SW 1271 (cell line): ENCODE data around the gene SCGB1D2.
"Not testable (repeated sequence)": the region's sequence is repeated elsewhere in the genome, so short reads cannot be mapped to it uniquely, and the experiment has no call there.

Source experiments
- DNase-seq, 2 experiments: peaks; one replicate each; lab custom pipeline; 2025; lab: John Stamatoyannopoulos, UW

SCGB1D2 gene, protein sequence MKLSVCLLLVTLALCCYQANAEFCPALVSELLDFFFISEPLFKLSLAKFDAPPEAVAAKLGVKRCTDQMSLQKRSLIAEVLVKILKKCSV

GRCh38 chr11:62242021-62242420, at the start of gene SCGB1D2:
TSS of gene SCGB1D2 (plus strand) at chr11:62242239. CDS start at chr11:62242308, 69 bp downstream.
- no peak for DNase-seq

DNA sequence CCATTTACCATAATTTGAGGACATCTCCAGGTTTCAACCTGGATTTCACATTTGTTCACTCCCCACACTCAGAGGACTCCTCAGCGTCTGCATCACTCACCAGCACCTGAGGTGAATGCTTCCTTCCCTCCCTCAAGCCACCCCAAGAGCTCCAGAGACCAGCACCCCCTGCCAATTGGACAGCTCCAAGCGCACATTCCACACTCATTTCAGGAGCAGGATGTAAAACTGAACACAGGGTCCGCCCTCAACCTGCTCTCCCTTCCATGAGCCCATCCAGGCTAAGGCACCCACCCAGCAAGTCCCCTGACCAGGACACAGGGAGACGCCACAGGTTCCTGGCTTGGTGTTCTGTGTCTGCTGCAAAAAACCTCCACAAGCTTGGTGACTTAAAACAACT, 48.1 kb upstream of the SCGB1D2 start:
- DNase-seq = no peak

DNA sequence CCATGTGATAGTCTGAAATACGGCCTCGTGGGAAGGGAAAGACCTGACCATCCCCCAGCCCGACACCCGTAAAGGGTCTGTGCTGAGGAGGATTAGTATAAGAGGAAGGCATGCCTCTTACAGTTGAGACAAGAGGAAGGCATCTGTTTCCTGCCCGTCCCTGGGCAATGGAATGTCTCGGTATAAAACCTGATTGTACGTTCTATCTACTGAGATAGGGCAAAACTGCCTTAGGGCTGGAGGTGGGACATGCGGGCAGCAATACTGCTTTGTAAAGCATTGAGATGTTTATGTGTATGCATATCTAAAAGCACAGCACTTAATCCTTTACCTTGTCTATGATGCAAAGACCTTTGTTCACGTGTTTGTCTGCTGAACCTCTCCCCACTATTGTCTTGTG, 47.0 kb upstream of the SCGB1D2 start:
- DNase-seq = not testable (repeated sequence)

DNA sequence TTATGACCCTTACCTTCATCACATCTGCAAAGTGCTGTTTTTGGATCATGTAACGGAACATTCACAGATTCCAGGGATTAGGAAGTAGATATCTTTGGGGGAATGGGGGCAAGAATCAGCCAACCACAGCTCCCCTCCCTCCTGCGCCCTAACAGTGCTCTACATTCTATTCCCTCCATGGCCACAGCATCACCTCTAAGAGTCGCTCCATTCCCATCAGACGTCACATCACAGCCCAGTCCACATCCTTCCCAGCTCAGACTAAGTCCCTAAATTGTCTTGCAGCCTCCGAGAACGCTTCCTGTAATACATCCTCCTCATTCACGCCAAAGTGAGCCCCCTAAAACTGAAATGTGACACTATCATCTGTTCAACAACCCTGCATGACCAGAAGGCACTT, 46.1 kb upstream of the SCGB1D2 start:
- DNase-seq = no peak

GRCh38 chr11:62197400-62197799, 44.6 kb upstream of the SCGB1D2 start:
- not testable (repeated sequence) for DNase-seq

- no peak for DNase-seq
These were observed 40.7 kb upstream of the SCGB1D2 start for GRCh38 chr11:62201376-62201775.

GRCh38 chr11:62202910-62203309, 39.1 kb upstream of the SCGB1D2 start:
- DNase-seq = no peak

DNA sequence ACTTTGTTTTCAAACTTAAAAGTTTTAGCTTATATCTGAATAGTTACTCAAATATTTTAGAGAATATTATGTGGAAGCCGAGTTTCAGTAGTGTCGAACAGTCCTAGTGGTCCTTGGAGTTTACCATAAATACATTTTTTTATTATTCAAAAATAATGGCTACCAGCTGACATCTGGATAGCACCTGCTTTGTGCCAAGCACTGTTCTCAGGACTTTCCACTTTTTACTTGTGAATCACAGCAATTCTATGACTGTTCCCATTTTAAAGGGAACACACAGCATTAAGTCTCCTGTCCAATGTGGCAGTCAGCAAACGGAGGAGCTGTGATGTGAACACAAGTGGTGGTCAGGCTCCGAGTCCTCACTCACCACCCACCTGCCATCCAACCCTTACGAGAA, 37.6 kb upstream of the SCGB1D2 start:
- DNase-seq = no peak

- DNase-seq = no peak
These were observed 36.6 kb upstream of the SCGB1D2 start for GRCh38 chr11:62205441-62205840.

DNA sequence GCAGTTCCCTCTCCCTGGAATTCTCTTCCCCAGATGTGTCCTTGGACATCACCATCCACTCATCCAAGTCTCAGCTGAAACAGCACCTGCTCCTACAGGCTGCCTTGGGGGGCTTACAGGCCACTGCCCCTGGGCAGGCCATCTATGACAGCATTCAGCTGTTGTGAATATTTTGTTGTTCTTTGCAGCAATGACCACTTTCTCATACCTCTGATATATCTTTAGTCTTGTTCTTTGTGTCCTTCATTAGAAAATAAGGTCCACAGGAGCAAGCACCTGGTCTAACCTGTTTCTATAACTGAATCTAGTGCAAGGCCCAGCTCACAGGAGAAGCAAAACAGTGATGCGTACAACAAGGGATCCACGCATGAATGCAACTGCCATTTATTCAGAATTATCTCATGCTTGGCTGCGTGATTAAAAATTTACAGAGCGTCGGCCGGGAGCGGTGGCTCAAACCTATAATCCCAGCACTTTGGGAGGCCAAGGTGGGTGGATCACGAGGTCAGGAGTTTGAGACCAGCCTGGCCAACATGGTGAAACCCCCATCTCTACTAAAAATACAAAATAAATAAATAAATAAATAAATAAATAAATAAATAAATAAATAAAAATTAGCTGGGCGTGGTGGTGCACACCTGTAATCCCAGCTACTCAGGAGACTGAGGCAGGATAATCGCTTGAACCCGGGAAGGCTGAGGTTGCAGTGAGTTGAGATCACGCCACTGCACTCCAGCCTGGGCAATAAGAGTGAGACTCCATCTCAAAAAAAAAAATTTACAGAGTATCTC, 35.6 kb upstream of the SCGB1D2 start:
- DNase-seq = not testable (repeated sequence)

GRCh38 chr11:62208785-62209144, 33.3 kb upstream of the SCGB1D2 start:
- no peak for DNase-seq

DNA sequence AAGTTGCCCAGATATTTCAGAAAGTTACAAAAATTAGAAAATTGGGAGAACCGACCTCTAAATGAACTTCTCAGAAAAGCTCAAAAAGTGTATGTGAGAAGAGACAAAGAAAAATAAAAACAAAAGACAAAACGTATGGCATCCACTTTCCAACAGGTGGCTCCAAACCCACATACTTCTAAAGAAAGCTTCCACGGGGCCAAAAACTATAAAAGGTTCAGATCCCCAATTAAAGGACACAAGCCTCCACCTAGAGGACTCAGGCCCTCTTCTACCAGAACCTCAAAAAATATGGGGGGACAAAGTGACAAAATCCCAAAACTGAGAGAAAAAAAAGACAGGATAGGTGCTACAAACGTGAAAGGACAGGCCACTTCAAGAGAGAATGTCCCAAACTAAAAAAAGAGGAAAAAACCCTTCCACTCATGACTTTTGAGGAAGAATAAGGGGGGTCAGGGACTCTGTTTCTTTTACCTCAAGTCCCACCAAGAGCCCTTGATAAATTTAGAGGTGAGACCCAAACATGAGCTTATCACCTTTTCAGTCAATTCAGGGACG, 24.8 kb upstream of the SCGB1D2 start:
- DNase-seq = peak in 1 of 2 experiments; percentile 29

GRCh38 chr11:62221498-62221897, 20.5 kb upstream of the SCGB1D2 start:
- no peak for DNase-seq

GRCh38 chr11:62223095-62223494, 18.9 kb upstream of the SCGB1D2 start:
- DNase-seq = no peak

DNA sequence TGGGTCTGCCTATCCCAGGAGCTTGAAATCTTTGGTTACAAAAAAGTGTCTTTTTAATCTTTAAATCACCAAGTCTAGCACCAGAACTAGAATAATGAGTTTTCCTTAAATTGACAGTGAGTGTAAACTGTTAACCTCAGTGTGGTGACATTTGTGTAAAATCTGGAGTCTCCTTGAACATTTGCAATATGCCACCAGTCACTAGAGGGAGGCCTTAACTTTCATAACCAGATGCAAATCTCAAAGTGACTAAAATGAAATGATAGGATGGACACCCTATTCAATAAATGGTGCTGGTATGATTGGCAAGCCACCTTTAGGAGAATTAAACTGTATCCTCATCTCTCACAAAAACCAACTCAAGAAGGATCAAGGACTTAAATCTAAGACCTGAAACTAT, 8.3 kb upstream of the SCGB1D2 start:
- peak in 1 of 2 experiments; percentile 3 for DNase-seq

DNA sequence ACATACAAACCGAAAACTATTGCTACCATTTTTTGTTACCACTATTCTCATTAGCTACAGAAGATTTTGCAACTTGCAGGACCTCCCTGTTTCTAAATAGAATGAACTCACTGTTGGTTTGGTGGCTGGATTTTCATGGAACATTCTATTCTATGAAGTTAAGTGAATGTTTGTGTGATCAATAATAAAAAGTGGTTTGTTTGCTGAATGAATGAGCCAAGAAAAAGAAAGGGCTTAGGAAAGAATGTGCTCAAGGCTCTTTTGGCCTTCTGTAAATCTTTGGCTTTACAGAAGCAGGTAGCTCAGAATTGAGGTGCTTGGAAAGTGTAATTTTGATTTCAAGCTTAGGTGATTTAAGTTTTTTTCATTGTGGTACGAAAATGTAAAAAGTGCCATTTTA, 5.9 kb upstream of the SCGB1D2 start:
- DNase-seq = no peak

GRCh38 chr11:62237499-62237898, 4.5 kb upstream of the SCGB1D2 start:
- DNase-seq = no peak

DNA sequence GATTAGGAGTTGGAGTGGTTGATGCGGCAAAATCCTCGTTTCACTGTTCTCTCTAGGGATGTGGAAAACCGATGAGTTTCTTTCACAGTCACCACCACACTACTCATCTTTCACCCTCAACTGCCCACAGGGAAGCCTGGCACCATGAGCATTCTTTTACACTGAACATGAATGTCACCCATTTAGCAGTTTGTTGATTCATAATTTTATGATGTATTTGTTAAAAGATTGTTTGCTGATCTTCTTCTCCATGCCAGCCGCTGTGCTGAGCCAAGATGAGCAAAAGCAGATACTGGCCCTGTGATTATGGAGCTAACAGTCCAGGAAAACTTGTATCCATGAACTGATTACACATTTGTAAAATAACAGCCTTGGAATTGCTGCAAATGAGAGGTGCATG, 3.9 kb upstream of the SCGB1D2 start:
- DNase-seq = no peak

DNA sequence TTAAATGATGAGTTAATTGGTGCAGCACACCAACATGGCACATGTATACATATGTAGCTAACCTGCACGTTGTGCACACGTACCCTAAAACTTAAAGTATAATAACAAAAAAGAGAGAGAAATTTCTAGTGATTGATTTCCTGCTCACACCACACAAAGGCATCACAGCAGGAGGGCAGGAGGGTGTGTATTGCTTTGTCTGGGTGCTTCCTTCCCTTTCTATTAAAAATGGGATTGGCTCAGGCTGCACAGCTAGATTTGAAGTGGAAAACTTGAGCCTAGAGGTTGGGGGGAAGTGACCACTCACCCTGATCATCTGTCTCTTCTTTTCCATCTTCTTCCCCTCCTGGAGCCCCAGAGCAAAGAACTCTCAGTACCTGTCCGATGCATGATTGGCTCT, 944 bp upstream of the SCGB1D2 start:
- no peak for DNase-seq

DNA sequence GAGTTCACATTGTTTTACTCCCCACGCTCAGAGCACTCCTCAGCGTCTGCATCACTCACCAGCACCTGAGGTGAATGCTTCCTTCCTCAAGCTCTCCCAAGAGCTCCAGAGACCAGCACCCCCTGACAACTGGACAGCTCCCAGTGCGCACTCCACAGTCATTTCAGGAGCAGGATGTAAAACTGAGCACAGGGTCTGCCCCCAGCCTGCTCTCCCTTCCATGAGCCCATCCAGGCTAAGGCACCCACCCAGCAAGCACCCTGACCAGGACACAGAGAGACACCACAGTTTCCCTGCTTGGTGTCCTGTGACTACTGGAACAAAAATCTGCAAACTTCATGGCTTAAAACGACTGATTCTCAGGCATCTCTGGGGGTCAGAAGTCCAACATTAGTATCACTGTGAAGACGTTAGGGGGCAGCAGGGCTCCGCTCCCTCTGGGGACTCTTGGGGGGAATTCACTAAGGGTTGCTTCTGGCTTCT, 3.3 kb downstream of the SCGB1D2 start:
- DNase-seq = no peak

DNA sequence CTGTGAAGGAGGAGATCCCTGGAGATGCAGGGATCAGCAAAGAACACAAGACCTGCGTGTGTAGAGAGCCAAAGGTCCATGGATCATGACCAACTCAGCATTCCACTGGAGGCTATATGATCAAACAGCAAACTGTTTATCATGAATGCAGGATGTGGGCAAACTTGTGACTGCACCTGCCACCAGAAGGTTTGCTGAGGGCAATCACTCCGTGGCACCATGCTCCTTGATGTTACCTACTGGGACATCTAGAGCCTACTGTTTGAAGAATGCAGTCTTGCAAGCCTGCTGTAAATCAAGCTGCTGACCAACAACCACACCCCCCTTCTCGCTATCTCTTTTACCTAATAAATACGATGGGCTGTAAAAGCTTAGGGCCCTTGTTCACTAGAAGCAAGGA, 9.7 kb downstream of the SCGB1D2 start:
- no peak for DNase-seq

GRCh38 chr11:62253999-62254542, 12.0 kb downstream of the SCGB1D2 start:
- no peak for DNase-seq

DNA sequence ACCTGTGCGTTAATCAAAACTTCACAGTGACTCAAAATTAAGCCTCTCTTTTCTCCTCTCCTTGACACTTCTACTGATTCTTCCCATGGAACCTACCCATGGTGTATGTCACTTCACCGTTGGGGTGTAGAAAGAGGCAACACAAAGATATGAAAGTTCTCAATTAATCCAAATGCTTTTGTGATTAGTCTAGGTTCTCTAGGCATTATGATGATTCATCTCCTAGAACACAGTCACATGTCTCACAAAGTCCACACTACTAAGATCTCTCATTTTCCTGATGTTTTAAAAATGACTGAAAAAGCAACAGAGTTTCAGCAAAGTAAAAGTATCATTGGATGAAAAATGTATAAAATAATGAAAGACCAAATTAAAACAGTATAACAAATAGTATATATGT, 14.2 kb downstream of the SCGB1D2 start:
- no peak for DNase-seq
